ENCODE data around the gene GABPA.
"Not testable (repeated sequence)": the region's sequence is repeated elsewhere in the genome, so short reads cannot be mapped to it uniquely, and the experiment has no call there.

Gene GABPA

GRCh38 chr21:25734904-25735645 is at the start of gene GABPA, which contains the start of gene ATP5PF:
TSS of gene GABPA (plus strand) at chr21:25734972. CDS start at chr21:25741599, 6,627 bp downstream.
TSS of gene ATP5PF (minus strand) at chr21:25734904. CDS start at chr21:25729794, 5,110 bp downstream.
- H3K4me3 ChIP-seq (ENCODE audit: low read depth, low read length): peak within 1 kb of the TSS; percentile 98

GRCh38 chr21:25687787-25688186 is 47.0 kb upstream of the GABPA start:
- H3K4me3 ChIP-seq (ENCODE audit: low read depth, low read length): no peak overlapping the region

GRCh38 chr21:25688275-25689155 is 46.3 kb upstream of the GABPA start:
- no peak overlapping the region for H3K4me3 ChIP-seq (ENCODE audit: low read depth, low read length)

GRCh38 chr21:25689226-25689625 is 45.5 kb upstream of the GABPA start:
- H3K4me3 ChIP-seq (ENCODE audit: low read depth, low read length): no peak overlapping the region

GRCh38 chr21:25691976-25692375 is 42.8 kb upstream of the GABPA start:
- H3K4me3 ChIP-seq (ENCODE audit: low read depth, low read length): no peak overlapping the region

GRCh38 chr21:25695461-25695860 is 39.3 kb upstream of the GABPA start:
- not testable (repeated sequence) for H3K4me3 ChIP-seq (ENCODE audit: low read depth, low read length)

- H3K4me3 ChIP-seq (ENCODE audit: low read depth, low read length): no peak overlapping the region
These were observed 34.0 kb upstream of the GABPA start for GRCh38 chr21:25700741-25701140.

- no peak overlapping the region for H3K4me3 ChIP-seq (ENCODE audit: low read depth, low read length)
These were observed 33.2 kb upstream of the GABPA start for GRCh38 chr21:25701529-25701928.

GRCh38 chr21:25708467-25709065 is 26.2 kb upstream of the GABPA start:
- no peak overlapping the region for H3K4me3 ChIP-seq (ENCODE audit: low read depth, low read length)

- no peak overlapping the region for H3K4me3 ChIP-seq (ENCODE audit: low read depth, low read length)
These were observed 25.0 kb upstream of the GABPA start for GRCh38 chr21:25709684-25710265.

GRCh38 chr21:25710550-25710949 is 24.2 kb upstream of the GABPA start:
- H3K4me3 ChIP-seq (ENCODE audit: low read depth, low read length): no peak overlapping the region

GRCh38 chr21:25714066-25714465 is 20.7 kb upstream of the GABPA start:
- H3K4me3 ChIP-seq (ENCODE audit: low read depth, low read length): not testable (repeated sequence)

GRCh38 chr21:25717491-25718147 is 17.2 kb upstream of the GABPA start:
- no peak overlapping the region for H3K4me3 ChIP-seq (ENCODE audit: low read depth, low read length)

GRCh38 chr21:25721987-25722386 is 12.8 kb upstream of the GABPA start:
- no peak overlapping the region for H3K4me3 ChIP-seq (ENCODE audit: low read depth, low read length)

- H3K4me3 ChIP-seq (ENCODE audit: low read depth, low read length): no peak overlapping the region
These were observed 12.1 kb upstream of the GABPA start for GRCh38 chr21:25722631-25723030.

GRCh38 chr21:25732091-25732760 is 2.5 kb upstream of the GABPA start:
- no peak overlapping the region for H3K4me3 ChIP-seq (ENCODE audit: low read depth, low read length)

GRCh38 chr21:25733859-25734653 is 716 bp upstream of the GABPA start:
- peak overlapping the region; percentile 98 for H3K4me3 ChIP-seq (ENCODE audit: low read depth, low read length)

- H3K4me3 ChIP-seq (ENCODE audit: low read depth, low read length): peak overlapping the region; percentile 98
These were observed 193 bp upstream of the GABPA start for GRCh38 chr21:25734654-25734903.
